GM18858 (cell line): ENCODE data around the gene STAG1.
"Not testable (repeated sequence)": the region's sequence is repeated elsewhere in the genome, so short reads cannot be mapped to it uniquely, and the experiment has no call there.

Source experiments
- ATAC-seq: cut with Tn5 transposase; IDR thresholded peaks from one replicate; pipeline ENCODE4 v1.9.1; 2021; ENCODE audit not compliant: unreplicated experiment

Gene STAG1

DNA sequence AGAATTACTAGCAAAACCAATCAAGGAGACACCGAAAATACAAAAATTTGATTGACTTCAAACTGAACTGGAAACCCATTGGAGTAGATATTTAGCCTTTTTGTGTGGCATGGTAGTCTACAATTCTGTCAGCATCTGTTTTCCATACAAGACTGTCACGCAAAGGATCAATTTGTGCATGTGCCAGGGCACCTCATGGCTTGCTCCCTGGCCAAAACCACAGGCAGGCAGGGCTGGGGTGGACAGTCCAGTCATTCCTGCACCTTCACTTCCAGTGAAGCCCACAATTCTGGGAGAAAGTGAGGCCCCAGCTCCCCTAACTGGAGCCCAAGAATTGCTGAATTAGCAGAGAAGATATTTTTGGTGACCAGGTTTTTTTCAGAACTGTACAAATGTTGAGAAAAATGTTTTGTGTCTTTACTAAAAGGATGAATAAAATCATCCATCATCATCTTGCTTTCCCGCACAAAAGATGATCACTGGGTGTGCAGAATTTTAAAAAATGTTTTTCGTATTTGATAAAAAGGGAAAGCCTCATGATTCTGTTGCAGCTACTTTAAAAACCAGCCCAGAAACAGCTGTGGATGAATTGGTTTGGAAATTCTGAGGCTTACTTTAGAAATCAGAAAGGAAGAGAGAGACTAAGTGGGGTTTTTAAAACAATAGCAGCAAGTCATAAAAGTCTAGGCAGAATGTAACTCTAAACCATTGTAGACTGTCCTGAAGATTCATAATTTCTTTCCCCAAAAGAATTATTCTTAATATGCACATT, 415.7 kb downstream of the STAG1 start:
- no peak for ATAC-seq

DNA sequence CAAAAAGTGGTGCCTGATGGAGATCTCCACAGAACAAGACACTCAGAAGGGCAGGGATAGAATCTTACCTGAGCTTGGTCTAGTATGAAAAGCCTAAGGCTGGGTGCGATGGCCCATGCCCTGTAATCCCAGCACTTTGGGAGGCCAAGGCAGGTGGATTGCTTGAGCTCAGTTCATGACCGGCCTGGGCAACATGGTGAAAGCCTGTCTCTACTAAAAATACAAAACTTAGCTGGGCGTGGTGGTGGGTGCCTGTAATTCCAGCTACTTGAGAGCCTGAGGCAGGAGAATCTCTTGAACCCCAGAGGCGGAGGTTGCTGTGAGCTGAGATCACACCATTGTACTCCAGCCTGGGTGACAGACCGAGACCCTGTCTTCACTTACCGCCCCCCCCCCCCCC, 417.5 kb downstream of the STAG1 start:
- ATAC-seq, result not testable (repeated sequence)

DNA sequence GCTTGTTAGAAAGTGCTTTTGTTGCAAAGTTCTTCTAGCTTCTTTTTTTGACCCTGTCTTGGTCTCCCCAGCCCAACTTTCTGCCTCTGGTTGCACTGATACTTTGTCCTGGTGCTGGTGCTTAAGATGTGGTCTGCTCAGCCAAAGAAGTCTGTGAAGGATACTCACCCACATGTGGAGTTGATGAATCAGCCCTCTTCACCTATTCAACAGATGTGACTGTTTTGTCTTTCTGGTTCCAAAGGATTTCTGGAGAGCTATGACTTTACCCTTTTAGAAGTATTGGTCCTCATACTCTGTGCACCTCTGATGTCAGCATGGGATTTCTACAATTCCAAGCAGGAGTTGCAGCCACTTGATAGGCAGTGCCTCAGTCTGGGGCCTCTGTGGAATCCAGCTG, 418.0 kb downstream of the STAG1 start:
- ATAC-seq, result no peak

DNA sequence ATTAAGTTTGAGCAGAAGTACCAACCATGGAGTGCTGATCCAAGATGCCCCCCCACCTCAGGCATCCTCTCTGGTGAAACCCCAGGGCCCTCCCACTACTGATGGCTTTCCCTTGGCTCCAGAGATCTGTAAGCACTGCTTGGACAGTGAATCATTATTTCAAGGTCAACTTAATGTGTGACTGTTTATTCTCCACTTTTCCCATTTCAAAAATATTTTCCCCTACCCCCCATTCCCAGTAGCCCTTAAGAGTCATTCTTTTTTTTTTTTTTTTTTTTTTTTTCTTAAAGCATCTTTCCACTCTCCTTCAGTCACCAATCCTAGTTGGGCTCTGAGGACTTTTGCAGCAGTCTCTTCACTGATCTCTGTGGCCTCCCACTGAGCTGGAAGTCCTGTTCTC, 419.4 kb downstream of the STAG1 start:
- ATAC-seq, result no peak

DNA sequence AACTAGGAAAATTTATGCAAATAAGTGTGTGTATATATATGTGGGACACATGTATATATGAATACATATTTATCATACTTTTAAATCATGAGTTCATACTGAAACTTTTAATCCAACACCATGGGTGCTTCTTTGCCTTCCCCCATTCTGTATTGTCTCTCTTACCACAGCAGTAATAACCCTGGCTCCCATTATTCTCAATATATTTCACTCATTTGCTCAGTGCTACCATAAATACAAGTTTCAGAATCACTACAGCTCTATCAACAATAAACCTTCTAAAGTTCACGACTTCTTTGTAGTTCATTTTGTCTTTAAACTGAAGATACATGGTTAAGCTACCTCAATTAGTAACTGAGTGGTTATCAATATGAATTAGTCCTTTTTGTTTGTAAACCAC, 419.9 kb downstream of the STAG1 start:
- no peak for ATAC-seq

DNA sequence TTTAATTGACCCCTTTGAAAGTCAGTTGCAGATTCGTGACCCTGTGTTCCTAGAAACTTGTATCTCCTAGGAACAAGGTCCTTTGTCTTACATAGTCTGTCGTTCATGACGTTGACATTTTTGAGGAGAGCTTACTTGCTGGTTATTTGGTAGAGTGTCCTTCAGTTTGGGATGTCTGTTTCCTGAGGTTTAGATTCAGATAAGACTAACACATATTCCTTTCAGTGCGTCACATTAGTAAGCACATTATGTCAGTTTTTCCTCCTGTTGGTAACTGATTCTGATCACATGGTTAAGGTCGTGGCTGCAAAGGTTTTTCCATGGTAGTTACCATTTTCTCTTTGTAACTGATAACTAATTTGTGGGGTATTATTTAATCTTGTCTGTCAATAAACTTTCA, 421.3 kb downstream of the STAG1 start:
- ATAC-seq, result no peak

DNA sequence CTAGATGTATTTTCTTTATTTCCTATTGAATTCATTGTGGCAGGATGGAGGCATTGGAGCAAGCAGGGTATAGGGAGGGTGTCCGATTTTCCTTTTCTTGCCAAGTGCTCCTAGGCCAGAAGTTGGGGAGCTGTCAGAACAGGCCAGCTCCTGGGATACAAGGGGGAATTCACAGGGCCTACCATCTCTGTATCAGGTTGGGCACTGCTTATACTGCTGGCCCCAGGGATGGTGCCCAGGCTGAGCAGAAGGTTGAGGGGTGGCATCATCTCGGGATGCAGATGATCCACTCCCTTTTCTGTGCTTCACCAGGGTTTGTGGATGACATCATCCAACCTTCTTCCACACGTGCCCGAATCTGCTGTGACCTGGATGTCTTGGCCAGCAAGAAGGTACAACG, 422.6 kb downstream of the STAG1 start:
- ATAC-seq, result no peak

DNA sequence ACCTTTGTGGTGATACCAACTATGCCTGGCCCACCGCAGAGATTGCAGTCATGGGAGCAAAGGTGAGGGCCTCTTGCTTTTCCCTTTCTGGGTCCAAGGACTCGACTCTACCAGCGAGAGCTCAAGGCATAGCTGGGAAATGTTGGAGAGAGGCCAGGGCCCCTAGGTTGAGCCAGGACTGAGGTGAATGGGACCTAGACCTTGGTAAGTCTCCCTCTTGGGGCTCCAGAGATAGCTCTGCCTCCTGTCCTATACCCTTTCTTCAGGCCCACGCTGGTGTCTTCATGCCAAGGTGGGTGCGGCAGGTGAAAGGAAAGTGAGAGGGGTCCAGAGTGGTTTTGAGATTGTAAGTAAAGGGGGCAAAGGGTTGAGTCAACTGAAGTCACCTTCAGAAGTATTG, 424.5 kb downstream of the STAG1 start:
- ATAC-seq, result no peak

DNA sequence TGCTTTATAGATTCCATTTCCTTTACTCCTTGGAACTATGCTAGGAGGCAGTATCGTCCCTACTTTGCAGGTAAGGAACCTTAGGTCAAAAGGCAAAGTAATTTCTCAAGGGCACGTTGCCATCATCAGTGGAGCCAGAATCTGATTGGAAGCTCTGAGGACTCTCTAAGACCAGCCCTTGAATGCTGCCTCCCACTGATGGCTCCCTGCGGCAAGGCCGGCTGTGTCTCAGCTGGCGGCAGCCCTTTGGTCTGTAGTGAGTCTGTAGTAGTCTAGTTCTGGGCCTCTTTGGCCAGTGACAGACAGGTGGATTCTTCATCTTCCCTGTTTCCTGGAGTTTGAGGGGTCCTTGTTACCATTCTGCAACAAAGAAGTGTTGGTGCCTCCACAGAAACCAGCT, 425.9 kb downstream of the STAG1 start:
- no peak for ATAC-seq

DNA sequence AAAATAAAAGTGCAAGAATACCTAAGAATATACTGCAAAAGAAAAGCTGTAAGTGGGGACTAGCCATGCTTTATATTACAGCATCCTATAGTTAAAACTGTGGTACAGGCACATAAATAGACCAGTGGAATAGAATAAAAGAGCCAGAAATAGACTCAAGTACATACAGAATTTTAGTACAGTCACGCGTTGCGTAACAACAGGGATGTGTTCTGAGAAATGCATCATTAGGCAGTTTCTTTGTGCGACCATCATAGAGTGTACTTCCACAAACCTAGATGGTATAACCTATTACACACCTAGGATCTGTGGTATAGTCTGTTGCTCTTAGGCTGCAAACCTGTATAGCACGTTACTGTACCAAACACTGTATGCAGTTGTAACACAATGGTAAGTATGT, 440.2 kb downstream of the STAG1 start:
- no peak for ATAC-seq

DNA sequence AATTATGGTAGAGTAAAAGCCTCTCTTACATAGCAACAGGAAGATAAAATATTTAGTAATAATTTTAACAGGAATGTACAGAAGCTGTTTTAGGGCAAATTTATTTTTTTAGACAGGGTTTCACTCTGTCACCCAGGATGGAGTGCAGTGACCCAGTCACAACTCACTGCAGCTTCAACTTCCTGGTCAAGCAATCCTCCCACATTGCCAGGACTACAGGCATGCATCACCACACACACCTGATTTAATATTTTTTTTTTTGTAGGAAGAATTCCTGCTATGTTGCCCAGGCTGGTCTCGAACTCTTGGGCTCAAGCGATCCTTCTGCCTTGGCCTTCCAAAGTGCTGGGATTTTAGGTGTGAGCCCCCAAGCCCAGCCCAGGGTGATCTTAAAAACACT, 440.9 kb downstream of the STAG1 start:
- no peak for ATAC-seq

DNA sequence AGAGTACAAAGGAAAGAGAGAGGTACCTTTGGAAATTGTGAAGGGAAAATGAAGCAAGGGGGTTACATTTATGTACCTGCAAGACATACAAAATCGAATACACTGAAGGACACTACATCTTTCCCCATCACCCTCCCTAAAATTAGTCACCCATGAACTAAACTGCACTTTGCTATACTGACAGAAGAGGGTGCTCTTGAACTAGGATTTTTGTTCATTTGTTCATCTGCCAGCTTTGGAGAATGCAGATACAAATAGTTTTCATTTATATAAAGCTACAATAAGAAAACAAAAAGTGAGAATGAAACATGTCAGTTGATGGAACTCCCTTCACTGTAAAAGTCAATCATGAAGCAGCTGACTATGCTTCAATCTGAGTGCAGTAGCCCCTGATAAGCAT, 446.3 kb downstream of the STAG1 start:
- no peak for ATAC-seq

DNA sequence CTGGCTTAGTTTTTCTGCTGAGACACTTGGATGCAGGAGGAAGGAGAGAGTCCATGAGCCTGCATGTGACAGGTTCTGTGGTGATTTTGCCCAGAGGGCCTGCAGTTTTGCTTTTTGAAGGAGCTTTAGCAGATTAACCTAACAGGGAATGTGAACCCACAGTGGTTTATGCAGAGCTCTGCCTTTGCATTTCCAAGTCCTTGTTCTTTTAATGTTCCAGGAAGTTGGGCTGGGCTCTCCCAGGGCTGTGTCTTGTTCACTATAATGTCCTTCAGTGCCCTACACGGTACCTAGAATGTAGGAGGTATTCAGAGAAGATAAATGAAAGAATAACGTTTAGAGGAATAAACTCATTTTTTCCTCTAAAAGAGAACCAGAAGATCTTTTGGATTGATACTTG, 451.7 kb downstream of the STAG1 start:
- ATAC-seq, result no peak

DNA sequence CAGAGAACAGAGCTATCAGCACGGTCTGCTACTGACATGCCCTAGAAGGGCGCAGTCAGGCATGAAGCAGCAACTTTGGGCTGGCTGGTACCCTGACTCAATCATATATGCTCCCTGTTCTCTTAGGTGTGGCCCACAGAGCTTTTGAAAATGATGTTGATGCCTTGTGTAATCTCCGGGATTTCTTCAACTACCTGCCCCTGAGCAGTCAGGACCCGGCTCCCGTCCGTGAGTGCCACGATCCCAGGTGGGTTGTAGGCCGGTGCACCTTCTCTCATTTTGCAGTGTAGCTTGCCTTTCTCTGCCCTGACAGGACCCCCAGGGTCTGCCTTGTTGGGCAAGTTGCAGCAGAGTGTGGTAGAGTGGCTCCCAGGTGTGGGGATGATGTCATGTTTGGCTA, 454.4 kb downstream of the STAG1 start:
- no peak for ATAC-seq

DNA sequence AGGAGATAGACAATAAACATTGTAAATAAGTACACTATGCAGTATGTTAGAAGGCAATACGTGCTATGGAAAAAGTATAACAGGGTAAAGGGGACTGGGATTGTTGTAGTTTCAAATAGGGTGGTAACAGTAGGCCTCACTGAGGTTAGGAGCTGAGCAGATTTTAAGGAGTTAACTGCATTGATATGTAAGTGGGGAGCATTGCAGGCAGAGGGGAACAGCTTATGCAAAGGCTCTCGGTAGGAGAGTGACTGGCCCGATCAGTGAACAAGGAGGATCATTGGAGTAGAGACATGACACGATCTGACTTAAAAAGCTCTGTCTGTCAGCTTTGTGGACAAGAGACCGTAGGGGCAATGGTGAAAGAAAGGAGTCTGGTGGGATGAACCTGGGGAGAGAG, 455.2 kb downstream of the STAG1 start:
- no peak for ATAC-seq

DNA sequence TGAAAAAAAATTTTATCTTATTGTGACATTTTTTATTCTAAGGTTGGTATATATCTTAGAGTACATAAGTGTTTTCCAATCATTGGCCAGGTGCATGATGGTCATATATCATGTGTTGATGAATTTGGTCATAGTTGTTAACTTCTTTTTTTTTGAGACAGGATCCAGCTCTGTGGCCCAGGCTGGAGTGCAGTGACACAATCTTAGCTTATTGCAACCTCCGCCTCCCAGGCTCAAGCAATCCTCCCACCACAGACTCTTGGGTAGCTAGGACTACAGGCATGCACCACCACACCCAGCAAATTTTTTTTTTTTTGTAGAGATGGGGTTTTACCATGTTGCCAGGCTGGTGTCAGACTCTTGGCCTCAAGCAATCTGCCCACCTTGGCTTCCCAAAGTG, 458.0 kb downstream of the STAG1 start:
- no peak for ATAC-seq

DNA sequence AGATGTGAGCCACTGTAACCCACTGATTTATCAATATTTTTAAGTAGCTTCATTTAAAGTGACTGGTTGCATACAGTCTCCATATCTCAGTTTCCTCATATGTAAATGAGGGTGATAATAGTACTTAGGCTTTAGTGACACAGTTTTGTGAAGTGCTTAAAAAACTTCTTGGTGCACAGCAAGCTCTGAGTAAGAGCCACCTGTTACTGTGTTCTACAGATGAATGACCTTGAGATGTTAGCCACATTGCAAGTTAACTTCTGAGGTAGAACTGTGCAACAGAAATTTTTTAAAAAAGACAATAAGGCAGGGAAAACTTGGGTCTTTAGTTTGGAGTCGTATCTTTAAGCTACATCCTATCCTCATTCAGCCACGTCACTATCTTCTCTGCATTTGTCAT, 458.9 kb downstream of the STAG1 start:
- ATAC-seq, result no peak

DNA sequence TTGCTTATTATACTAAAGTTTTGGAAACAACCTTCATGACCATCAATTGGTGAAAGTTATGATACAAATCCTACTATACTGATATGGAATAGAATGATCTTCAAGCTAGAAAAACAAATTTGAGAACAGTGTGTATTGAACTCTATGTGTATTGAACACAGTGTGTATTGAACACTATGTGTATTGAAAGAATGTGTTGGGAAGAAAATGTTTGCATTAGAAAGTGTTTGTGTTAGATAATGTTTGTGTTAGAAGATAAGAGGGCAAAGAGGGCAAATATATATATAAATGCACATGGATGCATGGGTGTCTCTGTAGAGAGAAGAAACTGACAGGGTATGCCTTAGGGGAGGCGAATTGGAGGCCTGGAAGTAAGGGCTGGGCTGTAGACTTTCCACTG, 459.7 kb downstream of the STAG1 start:
- ATAC-seq, result no peak

DNA sequence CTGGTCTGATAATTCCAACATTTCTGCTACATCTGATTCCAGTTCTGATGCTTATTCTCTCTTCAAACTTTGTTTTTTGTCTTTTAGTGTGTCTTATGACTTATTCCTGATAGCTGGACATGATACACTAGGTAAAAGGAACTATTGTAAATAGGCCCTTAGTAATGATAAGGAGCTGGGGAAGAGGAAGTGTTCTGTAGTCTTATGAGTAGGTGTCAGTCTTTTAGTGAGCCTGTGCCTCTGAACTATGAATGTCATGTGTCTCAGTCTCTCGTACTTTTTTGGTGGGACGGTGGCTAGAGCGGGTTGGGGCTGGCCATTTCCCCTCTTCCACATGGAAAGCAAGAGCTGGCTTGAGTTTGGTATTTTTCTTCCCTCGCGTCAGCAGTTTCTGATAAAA, 460.9 kb downstream of the STAG1 start:
- ATAC-seq, result no peak
